Heart right ventricle (tissue), 16 donors: ENCODE measurements around the gene CRTC3. TPM values are rescaled to one million over a fixed set of nuclear protein-coding genes. Genes with fewer than 3 reads are reported as not detected.
A peak's percentile ranks its signal among the peaks of the same experiment; 100 is the strongest.

ENCODE experiments used
- ATAC-seq, 8 donors: fragments of 200-7000 bp; cut with Tn5 transposase; one replicate each; pipeline ENCODE4 v1.9.1; 2020; ENCODE audit warnings: mild to moderate bottlenecking in 8 of 8, moderate library complexity in 8 of 8, moderate number of reproducible peaks in 1 of 8
- DNase-seq, 2 donors: peaks; one replicate each; pipeline ENCODE4 v3.0.0-alpha.2; 2020
- H3K27ac ChIP-seq, 10 donors: fragments of 200-600 bp; sonication (generic) in 2 of 10; one replicate each; pipeline versions ENCODE4 v1.5.0 to v1.8.0; 2020 to 2022; ENCODE audit warnings: mild to moderate bottlenecking in 3 of 10
- H3K27me3 ChIP-seq, 7 donors: fragments of 200-600 bp; one replicate each; pipeline ENCODE4 v1.8.0; 2021 to 2022; ENCODE audit warnings: mild to moderate bottlenecking in 2 of 7
- H3K36me3 ChIP-seq, 9 donors: fragments of 200-600 bp; sonication (generic) in 1 of 9; one replicate each; pipeline versions ENCODE4 v1.5.0 to v1.8.0; 2020 to 2022; ENCODE audit warnings: mild to moderate bottlenecking in 2 of 9
- H3K4me1 ChIP-seq, 9 donors: fragments of 200-600 bp; sonication (generic) in 1 of 9; one replicate each; pipeline versions ENCODE4 v1.5.0 to v1.8.0; 2020 to 2022; ENCODE audit warnings: mild to moderate bottlenecking in 4 of 9
- H3K4me3 ChIP-seq, 10 donors: fragments of 200-600 bp; sonication (generic) in 2 of 10; one replicate each; pipeline versions ENCODE4 v1.5.0 to v1.8.0; 2020 to 2022; ENCODE audit warnings: mild to moderate bottlenecking in 7 of 10, moderate library complexity in 2 of 10
- H3K9me3 ChIP-seq, 11 donors: fragments of 200-600 bp in 10 of 11; sonication (generic) in 2 of 11; one replicate each; pipeline versions ENCODE4 v1.5.0 to v1.8.0; 2013 to 2022; ENCODE audit warnings: mild to moderate bottlenecking in 2 of 11, control low read depth in 1 of 11, moderate library complexity in 1 of 11
- WGBS, 2 donors: extraction: QIAGEN DNeasy Blood & Tissue Kit; methylation state at CpG; one replicate each; pipeline ENCODE4 v1.1.7; 2013; ENCODE audit warnings: inconsistent platforms in 1 of 2; 5-methylcytosine and 5-hydroxymethylcytosine counted together
- intact Hi-C, 10 donors: fragments of 100-400 bp; cut with DNase I; formaldehyde crosslinking; loops; one replicate each; pipeline versions ENCODE4 v1.11.1 to v1.14.2; 2022
- polyA plus RNA-seq, 2 donors: library from polyadenylated mRNA; stranded (reverse); fragments of 200-250 nt; gene quantifications; one replicate each; pipeline ENCODE4 v1.2.3, GENCODE V29; 2013
- total RNA-seq, 10 donors: library from RNA; stranded (reverse); fragmentation: NEBNext Ultra II Directional in 3 of 10; extraction: Animal tissue kit (Norgen Biotek cat#: 25700) in 3 of 10; gene quantifications; one replicate each; pipeline versions ENCODE4 v1.2.1 to v1.2.4, GENCODE V29; 2021 to 2023
- TF ChIP-seq, protein P1 (sequence below), 9 donors: fragments of 200-600 bp; sonication (generic) in 2 of 9; IDR thresholded peaks; one replicate each; pipeline versions ENCODE4 v1.5.0 to v1.8.0; 2021 to 2022; ENCODE audit warnings: antibody characterized with exemption in 9 of 9, mild to moderate bottlenecking in 5 of 9, moderate library complexity in 1 of 9
- donor health status: Arrhythmogenic right ventricular cardiomyopathy.
- donor health status: ischemic (EF 13 %, LVEDD 7.1; RV severe dilation, severe dysfunction).
- donor health status: healthy with polysubstance abuse.
- donor health status: DM: no; HTN: yes; CAD: no.
- donor health status: DM: no; HTN: no; CAD: no.
- donor health status: ischemic (EF 25% LVEDD 6.9; RV normal size, moderate dysfunction).
- donor health status: ischemic (EF 25% LVEDD 5.7; RV mildly dilated, moderate dysfunction).
- donor health status: healthy.
- donor health status: DM: yes; HTN: yes; CAD: no.
- donor health status: Ischemic cardiomyopathy.
- donor health status: ischemic (EF 35%, LVEDD 5.7; RV mildly dilated, moderate dysfunction).
- donor health status: nonischemic (EF 11% LVEDD 7.7; RV severe dilation, severe dysfunction).
- donor health status: DM: yes; HTN: yes; CAD: no.
- donor health status: PGD.
- donor health status: ischemic (EF 29% LVEDD 5.4; RV normal size, mild dysfunction).
- donor health status: nonischemic (EF 23%, LVEDD 6.1; RV moderate dilation, normal function).

CRTC3 gene
- total and polyA plus RNA-seq, 12 donors = 11.5 to 34.9 (median 28.3) TPM

- 53 to 55% methylated on average over 5 of the region's 5 CpGs for WGBS, 2 donors
- intact Hi-C loops = loop anchor here in 6 of 10 donors (5.0 to 10.0 kb wide), 4 partner anchors 77 to 285 kb away; no protein-coding TSS in a partner anchor
- ATAC-seq (peak in 3 of 8 donors; percentile 50 to 61 (median 59)), DNase-seq (no peak)
- TF ChIP-seq, protein P1, sequence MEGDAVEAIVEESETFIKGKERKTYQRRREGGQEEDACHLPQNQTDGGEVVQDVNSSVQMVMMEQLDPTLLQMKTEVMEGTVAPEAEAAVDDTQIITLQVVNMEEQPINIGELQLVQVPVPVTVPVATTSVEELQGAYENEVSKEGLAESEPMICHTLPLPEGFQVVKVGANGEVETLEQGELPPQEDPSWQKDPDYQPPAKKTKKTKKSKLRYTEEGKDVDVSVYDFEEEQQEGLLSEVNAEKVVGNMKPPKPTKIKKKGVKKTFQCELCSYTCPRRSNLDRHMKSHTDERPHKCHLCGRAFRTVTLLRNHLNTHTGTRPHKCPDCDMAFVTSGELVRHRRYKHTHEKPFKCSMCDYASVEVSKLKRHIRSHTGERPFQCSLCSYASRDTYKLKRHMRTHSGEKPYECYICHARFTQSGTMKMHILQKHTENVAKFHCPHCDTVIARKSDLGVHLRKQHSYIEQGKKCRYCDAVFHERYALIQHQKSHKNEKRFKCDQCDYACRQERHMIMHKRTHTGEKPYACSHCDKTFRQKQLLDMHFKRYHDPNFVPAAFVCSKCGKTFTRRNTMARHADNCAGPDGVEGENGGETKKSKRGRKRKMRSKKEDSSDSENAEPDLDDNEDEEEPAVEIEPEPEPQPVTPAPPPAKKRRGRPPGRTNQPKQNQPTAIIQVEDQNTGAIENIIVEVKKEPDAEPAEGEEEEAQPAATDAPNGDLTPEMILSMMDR (IDR thresholded peaks at IDR 0.05) = no peak
- Histone ChIP-seq H3K4me3 (no peak overlapping the region), H3K4me1 (peaks cover 0 to 33% (median 16%) of the 10 kb centered on the region in 9 donors), H3K36me3 (peaks cover 0 to 95% (median 19%) of the 10 kb centered on the region in 9 donors), H3K9me3 (no peaks in the 10 kb centered on the region), H3K27me3 (no peaks in the 10 kb centered on the region), H3K27ac (peak overlapping the region in 8 of 10 donors; percentile 36 to 75 (median 54))
Observed at GRCh38 chr15:90609242-90610180, 79.8 kb downstream of the CRTC3 start.

DNA sequence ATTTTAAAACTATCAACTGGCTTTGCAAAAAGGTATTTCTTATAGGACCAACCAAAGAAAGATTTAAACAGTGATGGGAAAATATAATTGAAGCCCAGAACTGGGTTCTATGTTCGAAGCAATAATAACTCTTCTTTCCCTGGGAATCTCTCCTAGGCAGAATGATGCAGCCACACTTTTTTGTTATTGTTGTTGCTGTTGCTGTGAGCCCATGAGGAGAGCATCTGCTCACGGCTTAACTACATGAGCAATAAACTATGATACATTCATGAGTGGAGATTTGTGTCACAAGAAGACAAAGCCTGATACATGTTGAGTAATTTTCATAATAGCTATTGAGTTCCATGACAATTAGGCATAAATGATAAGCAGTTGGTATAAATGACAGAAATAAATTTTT, 80.5 kb downstream of the CRTC3 start:
- TF ChIP-seq, protein P1 (IDR thresholded peaks at IDR 0.05) = no peak

DNA sequence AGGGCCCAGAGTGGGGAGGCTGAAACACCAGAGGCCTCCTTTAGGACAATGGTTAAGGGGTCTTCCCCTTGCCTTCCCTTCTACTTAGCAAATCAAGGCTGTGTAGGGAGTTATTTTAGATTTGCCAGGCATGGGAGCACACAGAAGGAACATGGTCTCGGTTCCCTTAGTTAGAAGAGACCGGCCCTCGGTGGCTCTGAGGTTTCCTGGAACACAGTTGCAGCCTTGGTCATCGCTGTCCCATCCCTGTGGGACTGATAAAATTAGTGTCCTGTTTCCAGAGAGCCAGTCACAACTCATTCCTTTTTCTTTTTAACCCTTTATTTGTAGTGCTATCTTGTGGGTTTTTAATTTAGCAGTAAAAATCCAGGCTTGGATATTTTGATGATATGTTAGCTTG, 81.4 kb downstream of the CRTC3 start:
- peak overlapping the region in 9 of 10 donors; percentile 37 to 75 (median 70) for H3K27ac ChIP-seq
- H3K36me3 ChIP-seq = peaks cover 0 to 95% (median 10%) of the 10 kb centered on the region in 9 donors
- no peaks in the 10 kb centered on the region for H3K9me3 ChIP-seq
- peaks cover 0 to 33% (median 16%) of the 10 kb centered on the region in 9 donors for H3K4me1 ChIP-seq
- WGBS, 2 donors = 47 to 54% methylated on average over 4 of the region's 4 CpGs
- ATAC-seq (peak; percentile 55 to 87 (median 62)), DNase-seq (peak in 1 of 2 donors; percentile 34)
- no peaks in the 10 kb centered on the region for H3K27me3 ChIP-seq
- TF ChIP-seq, protein P1 (IDR thresholded peaks at IDR 0.05) = no peak
- H3K4me3 ChIP-seq = no peak overlapping the region
- intact Hi-C loops = loop anchor here in 3 of 10 donors (5.0 to 10.0 kb wide), 2 partner anchors 79 to 286 kb away; no protein-coding TSS in a partner anchor

More for the DNA sequence above, 80.5 kb downstream of the CRTC3 start:
- intact Hi-C loops = loop anchor here in 3 of 10 donors (5.0 to 10.0 kb wide), 2 partner anchors 78 to 285 kb away; no protein-coding TSS in a partner anchor
- ATAC-seq = peak in 3 of 8 donors; percentile 34 to 51 (median 50)
- 48 to 61% methylated on average over 2 of the region's 2 CpGs for WGBS, 2 donors
- peak overlapping the region in 8 of 10 donors; percentile 37 to 75 (median 72) for H3K27ac ChIP-seq
- no peaks in the 10 kb centered on the region for H3K9me3 ChIP-seq
- peaks cover 0 to 95% (median 13%) of the 10 kb centered on the region in 9 donors for H3K36me3 ChIP-seq
- H3K4me3 ChIP-seq = no peak overlapping the region
- H3K27me3 ChIP-seq = no peaks in the 10 kb centered on the region
- no peak for DNase-seq
- H3K4me1 ChIP-seq = peaks cover 0 to 33% (median 16%) of the 10 kb centered on the region in 9 donors

DNA sequence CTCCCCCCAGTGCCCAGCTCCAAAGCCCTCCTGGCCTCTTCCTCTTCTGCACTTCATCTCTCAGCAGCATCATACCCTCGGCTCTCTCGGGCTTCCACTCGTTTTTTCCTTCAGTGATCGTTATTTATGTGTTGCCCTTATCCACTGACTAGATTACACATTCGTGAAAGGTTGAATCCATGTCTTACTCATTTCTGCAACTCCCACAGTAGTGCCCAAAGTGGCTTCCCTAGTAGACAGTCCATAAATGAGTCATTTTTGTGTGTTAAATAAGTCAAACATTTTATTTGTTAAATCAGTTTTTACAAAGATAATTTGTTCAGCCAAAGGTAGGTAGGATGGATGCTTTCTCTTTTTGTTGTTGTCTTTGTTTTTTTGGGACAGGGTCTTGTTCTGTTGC, 87.4 kb downstream of the CRTC3 start:
- intact Hi-C loops = loop anchor here in 2 of 10 donors (10.0 kb wide), 1 partner anchor 292 kb away; no protein-coding TSS in a partner anchor
- H3K4me1 ChIP-seq = peaks cover 0 to 21% (median 0%) of the 10 kb centered on the region in 9 donors
- H3K27me3 ChIP-seq = no peaks in the 10 kb centered on the region
- TF ChIP-seq, protein P1 (IDR thresholded peaks at IDR 0.05) = no peak
- ATAC-seq = no peak
- H3K4me3 ChIP-seq = no peak overlapping the region
- DNase-seq = no peak
- peaks cover 0 to 99% (median 32%) of the 10 kb centered on the region in 9 donors for H3K36me3 ChIP-seq
- H3K27ac ChIP-seq = peak overlapping the region in 5 of 10 donors; percentile 9 to 38 (median 12)
- 66 to 69% methylated on average over 5 of the region's 5 CpGs for WGBS, 2 donors
- H3K9me3 ChIP-seq = no peaks in the 10 kb centered on the region
